Right ventricle myocardium inferior (tissue), 1 donor: Measurements from ENCODE around the gene STAG2. TPM values are rescaled to one million over a fixed set of nuclear protein-coding genes. Genes with fewer than 3 reads are reported as not detected.
"Not testable (repeated sequence)": the region's sequence is repeated elsewhere in the genome, so short reads cannot be mapped to it uniquely, and the experiment has no call there.

Source experiments
- ATAC-seq: fragments of 200-7000 bp; cut with Tn5 transposase; one replicate; pipeline ENCODE4 v1.9.1; 2020; ENCODE audit warnings: mild to moderate bottlenecking, moderate library complexity
- DNase-seq: peaks from one replicate; pipeline ENCODE4 v3.0.0; 2021; ENCODE audit errors: missing footprints
- intact Hi-C: fragments of 100-400 bp; cut with DNase I; formaldehyde crosslinking; loops from one replicate; pipeline ENCODE4 v1.11.0; 2022
- total RNA-seq: library from RNA; stranded (reverse); fragmentation: NEBNext Ultra II Directional; extraction: Animal tissue kit (Norgen Biotek cat#: 25700); gene quantifications from one replicate; pipeline ENCODE4 v1.2.1, GENCODE V29; 2021
- donor health status: DM: no; HTN: yes; CAD: no; lungs with severe emphysema.

The STAG2 gene
- total RNA-seq, 1 donor from 2014 or later: 32.9 TPM

DNA sequence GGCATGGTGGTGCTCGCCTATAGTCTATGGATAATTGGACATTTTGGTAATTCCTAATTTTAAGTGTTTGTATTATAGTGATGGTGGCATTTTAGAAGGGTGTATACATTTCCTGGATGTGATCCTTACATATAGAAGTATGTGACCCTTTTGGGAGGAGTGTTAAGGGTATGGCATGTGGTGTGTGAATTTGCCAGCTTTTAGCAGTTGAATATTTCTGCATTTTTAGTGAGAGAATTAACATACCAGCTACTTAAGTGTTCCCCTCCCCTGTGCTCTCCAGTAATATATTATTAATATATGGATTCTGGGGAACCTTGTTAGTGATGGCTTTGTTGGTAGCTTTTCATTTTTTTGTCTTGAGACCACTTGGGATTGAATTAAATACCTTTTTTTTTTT is 55.3 kb downstream of the STAG2 start:
- intact Hi-C loops: loop anchor here (10.0 kb wide), 1 partner anchor 52 kb away; the partner anchor contains the start of gene STAG2
- DNase-seq: no peak
- ATAC-seq: no peak

DNA sequence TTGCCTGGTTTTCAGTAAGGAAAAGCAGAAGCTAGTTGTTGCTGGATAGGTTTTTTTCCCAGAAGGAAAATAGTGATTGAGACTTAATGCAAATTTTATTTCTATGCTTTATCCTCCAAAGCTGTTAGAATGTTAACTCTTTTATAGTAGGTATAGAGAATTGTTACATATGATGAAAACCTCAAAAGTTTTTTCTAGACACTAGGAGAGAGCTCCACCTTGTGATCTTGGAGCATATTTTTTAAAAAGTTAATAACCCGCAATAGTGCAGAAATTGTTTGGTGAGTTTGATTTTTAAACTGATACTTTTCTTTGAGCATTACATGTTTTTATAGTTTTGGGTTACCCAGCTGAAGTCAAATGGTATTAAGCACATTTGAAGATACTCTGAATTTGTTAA is 56.5 kb downstream of the STAG2 start:
- no peak for DNase-seq
- no peak for ATAC-seq
- intact Hi-C loops: loop anchor here (10.0 kb wide), 1 partner anchor 53 kb away; the partner anchor contains the start of gene STAG2

GRCh38 chrX:124023838-124024238 is 62.3 kb downstream of the STAG2 start:
- intact Hi-C loops: no loop called here
- DNase-seq (no peak), ATAC-seq (no peak)

GRCh38 chrX:124026529-124026928 is 65.0 kb downstream of the STAG2 start:
- no peak for ATAC-seq
- DNase-seq: no peak
- intact Hi-C loops: no loop called here

DNA sequence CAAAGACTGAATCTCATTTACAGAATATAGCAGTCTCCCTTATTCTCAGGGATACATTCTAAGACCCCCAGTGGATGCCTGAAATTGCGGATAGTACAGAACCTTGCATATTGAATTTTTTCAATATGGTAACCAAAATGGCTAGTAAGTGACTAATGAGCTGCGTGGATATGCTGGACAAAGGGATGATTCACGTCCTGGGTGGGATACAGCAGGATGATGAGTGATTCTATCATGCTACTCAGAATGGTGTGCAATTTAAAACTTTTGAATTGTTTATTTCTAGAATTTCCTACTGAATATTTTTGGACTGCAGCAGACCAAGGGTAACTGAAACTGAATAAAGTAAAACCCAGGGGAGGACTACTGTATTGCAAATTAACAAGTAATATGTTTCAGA is 66.7 kb downstream of the STAG2 start:
- intact Hi-C loops: no loop called here
- ATAC-seq (no peak), DNase-seq (no peak)

DNA sequence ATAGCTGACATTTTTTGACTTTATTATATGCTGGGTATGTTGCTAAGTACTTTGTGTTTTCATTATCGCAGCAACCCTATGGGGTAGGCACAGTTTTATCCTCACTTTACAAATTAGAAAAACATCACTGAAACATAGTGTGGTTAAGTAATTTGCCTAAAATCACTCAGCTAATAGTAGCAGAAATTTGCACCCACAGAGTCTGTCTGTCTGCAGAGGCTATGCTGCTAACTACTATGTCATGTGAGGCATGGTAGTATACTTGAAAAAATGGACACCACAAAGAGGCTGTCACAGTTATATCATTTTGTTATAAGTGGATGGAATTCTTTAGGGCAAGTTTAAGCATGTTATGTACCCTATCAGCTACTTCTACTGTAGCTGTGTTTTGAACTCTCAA is 69.0 kb downstream of the STAG2 start:
- DNase-seq: no peak
- intact Hi-C loops: no loop called here
- ATAC-seq: no peak

DNA sequence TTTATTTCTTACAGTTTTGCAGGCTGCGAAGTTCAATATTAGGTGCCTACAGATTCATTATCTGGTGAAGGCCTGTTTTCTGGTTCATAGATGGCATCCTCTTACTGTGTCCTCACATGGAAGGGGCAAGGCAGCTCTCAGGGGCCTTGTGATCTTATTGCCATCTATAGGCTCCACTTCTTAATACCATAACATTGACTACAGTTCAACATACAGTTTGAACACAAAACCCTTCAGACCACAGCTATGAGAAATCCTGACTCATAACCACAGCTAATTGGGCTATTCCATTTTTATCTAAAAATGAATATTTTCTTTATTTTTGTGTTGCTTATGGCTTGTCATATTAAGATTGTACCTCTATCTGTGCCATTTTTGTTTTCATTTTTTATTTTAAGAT is 72.3 kb downstream of the STAG2 start:
- DNase-seq (no peak), ATAC-seq (no peak)
- intact Hi-C loops: no loop called here

- ATAC-seq: no peak
- DNase-seq: no peak
- intact Hi-C loops: no loop called here
Measured at GRCh38 chrX:124035657-124036056, 74.2 kb downstream of the STAG2 start.

- ATAC-seq (no peak), DNase-seq (no peak)
- intact Hi-C loops: no loop called here
Measured at GRCh38 chrX:124042042-124042441, 80.5 kb downstream of the STAG2 start.

DNA sequence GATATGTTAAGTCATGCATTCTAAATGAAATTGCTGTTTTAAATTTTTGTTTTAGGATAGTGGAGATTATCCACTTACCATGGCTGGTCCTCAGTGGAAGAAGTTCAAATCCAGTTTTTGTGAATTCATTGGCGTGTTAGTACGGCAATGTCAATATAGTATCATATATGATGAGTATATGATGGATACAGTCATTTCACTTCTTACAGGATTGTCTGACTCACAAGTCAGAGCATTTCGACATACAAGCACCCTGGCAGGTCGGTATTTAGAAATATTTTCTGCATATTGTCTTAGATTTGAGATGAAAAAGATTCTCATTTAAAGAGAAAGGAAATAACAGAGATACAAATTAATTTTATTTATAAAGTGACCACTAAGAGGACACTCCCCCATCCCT is 83.6 kb downstream of the STAG2 start:
- intact Hi-C loops: no loop called here
- no peak for ATAC-seq
- no peak for DNase-seq

DNA sequence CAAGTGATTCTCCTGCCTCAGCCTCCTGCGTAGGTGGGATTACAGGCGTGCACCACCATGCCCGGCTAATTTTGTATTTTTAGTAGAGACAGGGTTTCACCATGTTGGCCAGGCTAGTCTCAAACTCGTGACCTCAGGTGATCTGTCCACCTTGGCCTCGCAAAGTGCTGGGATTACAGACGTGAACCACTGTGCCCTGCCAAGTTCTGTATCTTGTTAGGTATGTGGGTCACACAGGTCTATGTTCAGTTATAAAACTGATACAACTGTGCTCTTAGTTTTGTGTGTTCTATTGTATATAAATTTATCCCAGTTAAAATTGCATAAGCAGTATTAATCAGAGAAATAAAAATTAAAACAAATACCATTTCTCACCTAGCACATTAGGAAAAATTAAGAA is 122.9 kb downstream of the STAG2 start:
- intact Hi-C loops, ATAC-seq, DNase-seq: not testable (repeated sequence)

DNA sequence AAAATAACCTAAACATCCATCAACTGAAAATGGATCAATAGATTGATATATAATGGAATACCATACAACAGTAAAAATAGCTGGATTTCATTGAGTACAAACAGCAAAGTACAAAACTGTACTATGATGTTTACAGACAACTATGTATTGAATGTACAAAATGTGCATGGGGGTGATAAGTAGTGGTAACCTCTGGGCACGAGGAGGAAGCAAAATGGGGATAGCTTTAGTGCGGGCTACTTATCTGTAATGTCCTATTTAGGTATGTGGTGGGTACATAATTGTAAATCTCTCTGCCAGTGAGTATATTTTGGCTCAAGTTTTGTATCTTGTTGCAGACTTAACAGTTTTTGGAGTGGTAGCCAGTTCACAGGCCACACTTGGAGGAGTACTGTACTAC is 123.6 kb downstream of the STAG2 start:
- intact Hi-C loops: no loop called here
- DNase-seq (no peak), ATAC-seq (peak; percentile 39)

DNA sequence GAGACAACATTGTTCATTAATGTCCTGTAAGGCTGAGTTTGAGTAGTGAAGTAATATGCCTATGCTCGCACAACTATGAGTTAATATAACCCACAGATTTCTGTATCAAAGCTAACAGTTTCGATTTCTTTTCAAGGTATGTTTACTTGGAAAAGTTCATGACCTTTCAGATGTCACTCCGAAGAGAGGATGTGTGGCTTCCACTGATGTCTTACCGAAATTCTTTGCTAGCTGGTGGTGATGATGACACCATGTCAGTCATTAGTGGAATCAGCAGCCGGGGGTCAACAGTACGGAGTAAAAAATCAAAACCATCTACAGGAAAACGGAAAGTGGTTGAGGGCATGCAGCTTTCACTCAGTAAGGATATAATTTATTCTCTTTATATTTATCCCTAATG is 124.9 kb downstream of the STAG2 start:
- intact Hi-C loops: no loop called here
- DNase-seq: no peak
- ATAC-seq: no peak

DNA sequence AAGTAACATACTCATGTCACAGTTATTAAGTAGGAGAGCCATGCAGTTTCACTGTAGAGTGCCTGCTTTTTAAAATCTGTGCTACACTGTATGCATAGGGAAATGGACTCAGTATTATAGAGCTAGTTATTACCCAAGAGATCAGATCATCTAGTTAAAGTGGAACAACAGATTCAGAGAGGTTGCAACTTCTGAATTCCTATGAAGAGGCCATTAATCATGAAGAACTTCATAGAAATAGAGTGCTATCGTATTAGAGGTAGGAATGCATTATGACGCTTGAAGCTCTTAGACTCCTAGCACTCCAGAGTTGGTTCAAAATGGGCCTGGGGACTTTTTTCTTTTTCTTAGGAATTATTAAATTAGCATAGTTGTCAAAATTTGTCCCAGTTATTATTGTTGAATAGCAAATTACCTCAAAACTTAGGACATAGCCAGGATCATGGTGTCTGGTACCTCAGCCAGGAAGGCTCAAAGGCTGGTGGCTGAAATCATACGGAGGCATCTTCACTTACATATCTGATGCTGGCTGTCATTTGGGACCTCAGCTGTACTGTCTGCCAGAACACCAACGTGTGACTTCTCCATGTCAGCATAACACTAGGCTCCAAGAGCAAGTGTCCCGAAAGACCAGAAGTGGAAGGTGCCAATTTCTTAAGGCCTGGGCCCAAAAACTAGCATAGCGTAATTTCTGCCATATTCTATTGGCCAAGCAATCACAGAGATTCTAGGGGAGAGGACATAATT is 125.7 kb downstream of the STAG2 start:
- intact Hi-C loops: no loop called here
- no peak for DNase-seq
- ATAC-seq: no peak

GRCh38 chrX:124093222-124093621 is 131.7 kb downstream of the STAG2 start:
- DNase-seq (no peak), ATAC-seq (no peak)
- intact Hi-C loops: loop anchor here (10.0 kb wide), 1 partner anchor 122 kb away; no protein-coding TSS in a partner anchor

- DNase-seq (no peak), ATAC-seq (no peak)
- intact Hi-C loops: loop anchor here (10.0 kb wide), 1 partner anchor 118 kb away; no protein-coding TSS in a partner anchor
Measured at GRCh38 chrX:124097116-124097515, 135.6 kb downstream of the STAG2 start.

- intact Hi-C loops: loop anchor here (10.0 kb wide), 1 partner anchor 117 kb away; no protein-coding TSS in a partner anchor
- ATAC-seq (no peak), DNase-seq (no peak)
Measured at GRCh38 chrX:124098089-124098488, 136.6 kb downstream of the STAG2 start.

- no peak for DNase-seq
- no peak for ATAC-seq
- intact Hi-C loops: no loop called here
Measured at GRCh38 chrX:124103966-124104365, 142.5 kb downstream of the STAG2 start.

GRCh38 chrX:124104512-124104911 is 143.0 kb downstream of the STAG2 start:
- DNase-seq, intact Hi-C loops: not testable (repeated sequence)

More at GRCh38 chrX:124104512-124104911, 143.0 kb downstream of the STAG2 start:
- not testable (repeated sequence) for ATAC-seq
